ENCODE data around the gene XPO6. TPM values are rescaled to one million over a fixed set of nuclear protein-coding genes. Genes with fewer than 3 reads are reported as not detected.

Gene XPO6
- total and polyA plus RNA-seq, 3 donors from 2014 or later = 216 to 283 (median 238) TPM

DNA sequence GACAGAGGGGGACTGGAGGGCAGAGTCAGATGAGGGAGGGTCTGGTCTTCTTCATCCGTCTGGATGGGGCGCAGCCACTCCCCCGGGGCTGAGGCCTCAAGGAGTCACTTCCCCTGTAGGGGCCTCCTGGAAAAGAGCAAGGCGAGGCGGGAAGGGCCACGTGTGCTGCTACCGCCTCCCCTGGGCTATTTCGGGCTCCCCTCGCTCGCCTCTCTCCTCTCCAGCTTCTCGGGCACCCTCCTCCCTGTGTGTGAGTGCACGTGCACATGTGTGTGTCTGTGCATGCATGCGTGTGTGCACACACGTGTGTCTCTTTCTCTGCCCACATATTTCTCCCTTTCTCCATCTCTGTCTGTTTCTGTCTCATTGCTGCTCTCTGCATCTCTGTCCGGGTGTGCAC is 158.3 kb downstream of the XPO6 start:
- no peak overlapping the region for H3K27ac ChIP-seq
- WGBS, 2 donors = 29 to 38% methylated on average over 15 of the region's 15 CpGs
- H3K4me3 ChIP-seq = no peak overlapping the region
- H3K36me3 ChIP-seq (ENCODE audit: low read depth, missing control alignments) = no peaks in the 10 kb centered on the region
- H3K9me3 ChIP-seq = no peaks in the 10 kb centered on the region
- no peaks in the 10 kb centered on the region for H3K4me1 ChIP-seq
- DNase-seq = no peak
- TF ChIP-seq, protein P1, sequence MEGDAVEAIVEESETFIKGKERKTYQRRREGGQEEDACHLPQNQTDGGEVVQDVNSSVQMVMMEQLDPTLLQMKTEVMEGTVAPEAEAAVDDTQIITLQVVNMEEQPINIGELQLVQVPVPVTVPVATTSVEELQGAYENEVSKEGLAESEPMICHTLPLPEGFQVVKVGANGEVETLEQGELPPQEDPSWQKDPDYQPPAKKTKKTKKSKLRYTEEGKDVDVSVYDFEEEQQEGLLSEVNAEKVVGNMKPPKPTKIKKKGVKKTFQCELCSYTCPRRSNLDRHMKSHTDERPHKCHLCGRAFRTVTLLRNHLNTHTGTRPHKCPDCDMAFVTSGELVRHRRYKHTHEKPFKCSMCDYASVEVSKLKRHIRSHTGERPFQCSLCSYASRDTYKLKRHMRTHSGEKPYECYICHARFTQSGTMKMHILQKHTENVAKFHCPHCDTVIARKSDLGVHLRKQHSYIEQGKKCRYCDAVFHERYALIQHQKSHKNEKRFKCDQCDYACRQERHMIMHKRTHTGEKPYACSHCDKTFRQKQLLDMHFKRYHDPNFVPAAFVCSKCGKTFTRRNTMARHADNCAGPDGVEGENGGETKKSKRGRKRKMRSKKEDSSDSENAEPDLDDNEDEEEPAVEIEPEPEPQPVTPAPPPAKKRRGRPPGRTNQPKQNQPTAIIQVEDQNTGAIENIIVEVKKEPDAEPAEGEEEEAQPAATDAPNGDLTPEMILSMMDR (IDR thresholded peaks at IDR 0.05) = no peak
- no peak for TF ChIP-seq POLR2A (IDR thresholded peaks at IDR 0.05)
- intact Hi-C loops (cut with DNase I; ENCODE audit: low total_unique reads) = no loop called here
- H3K27me3 ChIP-seq = no peaks in the 10 kb centered on the region

DNA sequence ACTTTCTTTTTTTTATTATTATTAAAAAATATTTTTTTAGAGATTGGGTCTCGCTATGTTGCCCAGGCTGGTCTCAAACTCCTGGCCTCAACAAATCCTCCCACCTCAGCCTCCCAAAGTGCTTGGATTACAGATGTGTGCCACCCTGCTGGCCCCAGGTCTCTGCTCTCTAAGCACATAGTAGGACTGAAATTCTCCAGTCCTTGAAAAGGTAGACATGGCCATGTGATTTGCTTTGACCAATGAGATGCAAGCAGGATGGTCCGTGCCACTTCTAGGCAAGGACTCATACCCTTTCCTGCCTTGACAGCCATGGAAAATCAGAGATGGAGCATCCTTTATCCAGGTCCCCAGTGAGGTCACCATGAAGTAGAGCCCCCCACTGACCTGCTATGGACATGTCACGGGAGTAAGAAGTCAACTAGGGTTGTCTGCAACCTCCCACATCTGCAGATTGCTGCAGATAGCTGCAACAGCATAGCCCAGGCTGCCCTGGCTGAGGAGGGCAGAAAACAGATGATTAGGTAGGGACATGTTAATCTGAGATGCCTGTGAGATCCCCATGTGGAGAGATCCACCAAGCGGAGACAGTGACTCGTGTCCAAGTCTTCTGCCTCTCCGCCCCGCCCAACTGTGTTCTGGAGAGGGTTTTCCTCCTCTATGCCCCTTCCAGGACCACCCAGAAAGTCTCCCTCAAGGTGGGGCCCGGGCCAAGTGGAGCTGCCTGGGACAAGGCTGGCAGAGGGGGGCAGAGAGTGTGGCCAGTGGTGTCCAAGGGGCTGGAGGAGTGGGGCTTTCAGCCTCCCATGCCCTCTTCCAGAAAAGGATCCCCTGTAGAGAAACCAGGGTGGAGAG is 159.3 kb downstream of the XPO6 start:
- Histone ChIP-seq H3K27ac (no peak overlapping the region), H3K9me3 (no peaks in the 10 kb centered on the region), H3K27me3 (no peaks in the 10 kb centered on the region), H3K4me1 (no peaks in the 10 kb centered on the region), H3K36me3 (ENCODE audit: low read depth, missing control alignments) (no peaks in the 10 kb centered on the region), H3K4me3 (no peak overlapping the region)
- DNase-seq = no peak
- TF ChIP-seq, protein P1 (IDR thresholded peaks at IDR 0.05) = no peak
- no peak for TF ChIP-seq POLR2A (IDR thresholded peaks at IDR 0.05)
- 76 to 84% methylated on average over 4 to 8 of the region's 8 CpGs for WGBS, 2 donors
- intact Hi-C loops (cut with DNase I; ENCODE audit: low total_unique reads) = no loop called here

DNA sequence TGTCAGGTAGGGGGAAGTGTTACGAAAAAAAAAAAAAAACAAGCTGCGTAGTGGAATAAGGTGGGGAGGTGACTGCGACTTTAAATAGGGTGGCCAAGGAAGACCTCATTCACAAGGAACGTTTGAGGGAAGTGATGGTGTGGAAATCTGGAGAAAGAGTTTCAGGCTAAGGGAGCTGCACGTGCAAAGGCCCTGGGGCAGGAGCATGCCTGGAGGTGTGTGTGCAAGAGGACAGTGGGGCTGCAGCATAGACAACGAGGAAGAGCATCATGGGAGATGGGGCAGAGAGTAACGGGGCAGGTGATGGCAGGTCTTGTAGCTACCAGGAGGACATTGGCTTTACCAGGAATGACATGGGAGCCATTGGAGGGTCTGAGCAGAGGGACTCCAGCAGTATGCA is 160.3 kb downstream of the XPO6 start:
- H3K36me3 ChIP-seq (ENCODE audit: low read depth, missing control alignments) = no peaks in the 10 kb centered on the region
- no peak overlapping the region for H3K27ac ChIP-seq
- H3K4me3 ChIP-seq = no peak overlapping the region
- intact Hi-C loops (cut with DNase I; ENCODE audit: low total_unique reads) = no loop called here
- TF ChIP-seq, protein P1 (IDR thresholded peaks at IDR 0.05) = no peak
- TF ChIP-seq POLR2A (IDR thresholded peaks at IDR 0.05) = no peak
- no peaks in the 10 kb centered on the region for H3K27me3 ChIP-seq
- H3K9me3 ChIP-seq = no peaks in the 10 kb centered on the region
- no peak for DNase-seq
- no peaks in the 10 kb centered on the region for H3K4me1 ChIP-seq
- WGBS, 2 donors = 85 to 86% methylated on average over 7 of the region's 7 CpGs

Small RNA genes within 50 kb of the gene (small RNA-seq; reads per million reads assigned to genes)
- 0 reads per million in 2 donors for gene RF00402
- 0 reads per million in 2 donors for gene RNY1P10

Other genes starting within 250 kb of the XPO6 start
- 1 to 10 TPM; 1.1 to 1.9 TPM for gene GSG1L, start 148.3 kb downstream of the XPO6 start, total RNA-seq
- 2.8 TPM for gene GSG1L, start 148.3 kb downstream of the XPO6 start, polyA plus RNA-seq (ENCODE audit: insufficient read depth, low read depth, low replicate concordance)
- 1 to 10 TPM; 4.6 to 8.1 TPM for gene SBK1, start 80.6 kb upstream of the XPO6 start, total RNA-seq
- 4.1 TPM for gene SBK1, start 80.6 kb upstream of the XPO6 start, polyA plus RNA-seq (ENCODE audit: insufficient read depth, low read depth, low replicate concordance)
- 10 to 100 TPM; 16.7 to 36.3 TPM for gene NPIPB6, start 151.5 kb upstream of the XPO6 start, total RNA-seq
- 47.5 TPM for gene NPIPB6, start 151.5 kb upstream of the XPO6 start, polyA plus RNA-seq (ENCODE audit: insufficient read depth, low read depth, low replicate concordance)
- 100 to 1,000 TPM; 279 to 324 TPM for gene EIF3CL, start 191.9 kb upstream of the XPO6 start, total RNA-seq
- 59.6 TPM for gene EIF3CL, start 191.9 kb upstream of the XPO6 start, polyA plus RNA-seq (ENCODE audit: insufficient read depth, low read depth, low replicate concordance)

Measured in testis (tissue), 3 donors.